HEK293 (cell line): Measurements from ENCODE around the gene ZBTB5.

Source experiments
- CTCF ChIA-PET: fragments of 350-600 bp; formaldehyde crosslinking; extraction: SDS; loops from one replicate; lab custom pipeline; 2021; ENCODE audit warnings: antibody characterized with exemption; lab: Yijun Ruan, JAX
- POLR2A ChIA-PET: fragments of 300-600 bp; formaldehyde crosslinking; extraction: SDS; loops from one replicate; lab custom pipeline; 2020; ENCODE audit warnings: antibody characterized with exemption, inconsistent platforms; lab: Yijun Ruan, JAX
- H3K27ac ChIP-seq: fragments of 200-500 bp; sonication (Bioruptor generic); 2 replicates; pipeline ENCODE4 v1.5.1; 2014; ENCODE audit warnings: low read depth, low read length, control low read depth, inconsistent platforms; ENCODE audit errors: extremely low read depth
- H3K36me3 ChIP-seq, 2 experiments: fragments of 200-500 bp in 1 of 2; sonication (Bioruptor generic) in 1 of 2; 1 replicate in 1 of 2; 2 replicates in 1 of 2; pipeline ENCODE4 v1.5.1; 2014 to 2017; ENCODE audit warnings: inconsistent platforms in 2 of 2, low read length in 2 of 2; ENCODE audit not compliant: control insufficient read depth in 2 of 2, insufficient read depth in 1 of 2
- H3K4me1 ChIP-seq: fragments of 200-500 bp; sonication (Bioruptor generic); 2 replicates; pipeline ENCODE4 v1.5.1; 2014; ENCODE audit warnings: mild to moderate bottlenecking, low read length, inconsistent platforms; ENCODE audit not compliant: control insufficient read depth, insufficient read depth
- H3K4me3 ChIP-seq: 2 replicates; pipeline ENCODE4 v1.5.1; 2011; ENCODE audit warnings: low read depth, mild to moderate bottlenecking, control low read depth, low read length, moderate library complexity
- H3K9me3 ChIP-seq: fragments of 200-500 bp; sonication (Bioruptor generic); 2 replicates; pipeline ENCODE4 v1.5.1; 2014; ENCODE audit warnings: low read depth, low read length, inconsistent platforms; ENCODE audit not compliant: control insufficient read depth, insufficient read depth
- BCL11A ChIP-seq: fragments of 450-650 bp; formaldehyde crosslinking; IDR thresholded peaks from 2 replicates; pipeline ENCODE4 v1.5.1; 2016; ENCODE audit warnings: low read depth, missing biosample characterization, missing genetic modification characterization
- HOXA7 ChIP-seq: sonication (generic); formaldehyde crosslinking; IDR thresholded peaks from 2 replicates; pipeline ENCODE4 v1.8.1; 2022; ENCODE audit warnings: missing genetic modification reagents, borderline replicate concordance
- KLF1 ChIP-seq: fragments of 450-650 bp; formaldehyde crosslinking; IDR thresholded peaks from 2 replicates; pipeline ENCODE4 v1.5.1; 2016; ENCODE audit warnings: missing biosample characterization, missing genetic modification characterization
- MYNN ChIP-seq: fragments of 450-650 bp; formaldehyde crosslinking; IDR thresholded peaks from 2 replicates; pipeline ENCODE4 v1.5.1; 2016; ENCODE audit warnings: missing biosample characterization, missing genetic modification characterization, borderline replicate concordance
- MZF1 ChIP-seq: fragments of 450-650 bp; formaldehyde crosslinking; IDR thresholded peaks from 2 replicates; pipeline ENCODE4 v1.5.1; 2017; ENCODE audit warnings: missing biosample characterization, missing genetic modification characterization, borderline replicate concordance
- PRDM1 ChIP-seq: fragments of 450-650 bp; formaldehyde crosslinking; IDR thresholded peaks from 2 replicates; pipeline ENCODE4; 2016; ENCODE audit warnings: missing biosample characterization, missing genetic modification characterization
- ZBTB7A ChIP-seq: fragments of 450-650 bp; formaldehyde crosslinking; IDR thresholded peaks from 2 replicates; pipeline ENCODE4 v1.5.1; 2016; ENCODE audit warnings: low read depth, missing biosample characterization, missing genetic modification characterization
- ZNF112 ChIP-seq: fragments of 450-650 bp; formaldehyde crosslinking; IDR thresholded peaks from 2 replicates; pipeline ENCODE4 v1.5.0; 2017; ENCODE audit warnings: missing biosample characterization, missing genetic modification characterization
- ZNF266 ChIP-seq: fragments of 450-650 bp; formaldehyde crosslinking; IDR thresholded peaks from 2 replicates; pipeline ENCODE4 v1.5.1; 2016; ENCODE audit warnings: missing biosample characterization, missing genetic modification characterization, low read depth
- ZNF548 ChIP-seq: fragments of 450-650 bp; formaldehyde crosslinking; IDR thresholded peaks from 2 replicates; pipeline ENCODE4 v1.5.1; 2016; ENCODE audit warnings: missing biosample characterization, missing genetic modification characterization
- ZNF670 ChIP-seq: fragments of 450-650 bp; formaldehyde crosslinking; IDR thresholded peaks from 2 replicates; pipeline ENCODE4 v1.5.1; 2016; ENCODE audit warnings: missing biosample characterization, missing genetic modification characterization, low read depth
- TF ChIP-seq, protein P1 (sequence below): fragments of 450-650 bp; IDR thresholded peaks from 2 replicates; pipeline ENCODE4 v1.5.1; 2018; ENCODE audit warnings: missing biosample characterization, mild to moderate bottlenecking, missing genetic modification characterization
- TF ChIP-seq, protein P2 (sequence below): fragments of 450-650 bp; formaldehyde crosslinking; IDR thresholded peaks from 2 replicates; pipeline ENCODE4 v1.5.0; 2017; ENCODE audit warnings: missing biosample characterization, missing genetic modification characterization, borderline replicate concordance
- TF ChIP-seq, protein P3 (sequence below): fragments of 450-650 bp; formaldehyde crosslinking; IDR thresholded peaks from 2 replicates; pipeline ENCODE4 v1.5.1; 2016; ENCODE audit warnings: missing biosample characterization, missing genetic modification characterization
- TF ChIP-seq, protein P4 (sequence below): fragments of 450-650 bp; formaldehyde crosslinking; IDR thresholded peaks from 2 replicates; pipeline ENCODE4 v1.5.1; 2016; ENCODE audit warnings: missing biosample characterization, missing genetic modification characterization

Gene ZBTB5

DNA sequence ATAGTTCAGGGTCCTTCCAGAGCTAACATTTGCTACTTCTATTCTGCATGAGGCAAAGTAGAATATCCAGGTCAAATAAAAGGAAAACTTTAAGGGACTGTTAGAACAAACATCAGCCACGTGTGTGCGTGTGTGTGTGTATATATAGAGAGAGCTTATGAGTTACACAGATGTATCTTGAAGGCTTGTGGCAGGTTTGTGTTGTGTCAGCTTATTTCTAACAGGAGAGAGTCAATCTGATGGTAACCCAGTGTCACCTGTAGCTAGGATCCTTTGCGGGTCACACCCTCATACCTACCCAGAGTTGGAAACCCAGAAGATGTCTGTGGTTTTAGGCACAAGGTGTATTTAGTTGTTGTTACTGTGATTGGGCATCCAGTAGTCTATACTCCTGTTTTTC lies 33.2 kb upstream of the ZBTB5 start (continued):
- TF ChIP-seq KLF1 (tag by site-specific recombination): no peak
- no peak for TF ChIP-seq ZNF548 (tag by site-specific recombination)

DNA sequence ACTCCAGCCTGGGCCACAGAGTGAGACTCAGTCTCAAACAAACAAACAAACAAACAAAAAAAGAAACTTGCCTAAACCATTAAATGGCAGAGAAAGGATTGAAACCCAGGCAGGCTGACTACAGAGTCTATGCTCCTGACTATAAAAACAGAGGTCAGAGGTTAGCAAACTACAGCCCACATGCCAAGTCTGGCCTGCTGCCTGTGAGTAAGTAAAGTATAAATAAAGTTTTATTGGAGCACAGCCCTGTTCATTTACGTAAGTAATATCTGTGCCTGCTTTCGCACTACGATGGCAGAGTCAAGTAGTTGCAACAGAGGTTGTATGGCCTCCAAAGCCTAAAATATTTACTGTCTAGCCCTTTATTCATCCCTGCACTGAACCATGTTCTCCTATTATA lies 32.1 kb upstream of the ZBTB5 start:
- no peak for TF ChIP-seq PRDM1 (tag by site-specific recombination)
- Histone ChIP-seq H3K4me3 (no peak overlapping the region), H3K27ac (no peak overlapping the region), H3K36me3 (peaks cover 3 to 91% of the 10 kb centered on the region in 2 experiments), H3K9me3 (no peaks in the 10 kb centered on the region), H3K4me1 (no peaks in the 10 kb centered on the region)
- ChIA-PET CTCF (interaction anchor here (1.5 kb wide), 1 partner anchor 12 kb away, joined by 6 read pairs; no protein-coding TSS in a partner anchor), POLR2A (no interaction called here)

DNA sequence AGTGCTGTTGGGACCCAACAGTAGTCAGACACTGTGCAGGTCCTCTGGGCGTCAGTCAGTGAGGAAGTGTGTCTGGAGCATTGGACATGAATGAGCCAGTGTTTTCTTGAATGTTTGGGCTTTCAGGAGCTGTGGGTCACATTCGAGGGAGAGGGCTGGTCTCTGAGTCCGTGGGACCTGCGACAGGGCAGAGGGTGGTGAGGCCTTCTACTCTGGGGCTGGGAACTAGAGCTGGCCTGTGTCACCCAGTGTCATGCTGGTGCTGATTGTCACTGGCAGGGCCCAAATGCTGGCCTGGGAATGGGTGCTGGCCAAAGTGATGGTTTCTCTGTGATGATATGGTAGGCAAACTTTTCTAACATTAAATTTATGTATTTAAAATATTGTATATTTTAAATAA lies 30.8 kb upstream of the ZBTB5 start:
- Histone ChIP-seq H3K36me3 (peaks cover 8 to 91% of the 10 kb centered on the region in 2 experiments; a peak in 2 of 3 replicates), H3K4me1 (no peaks in the 10 kb centered on the region), H3K27ac (no peak overlapping the region), H3K9me3 (no peaks in the 10 kb centered on the region), H3K4me3 (no peak overlapping the region)
- ChIA-PET POLR2A (interaction anchor here (1.6 to 2.6 kb wide), 2 partner anchors 10 to 30 kb away, joined by 6 to 14 read pairs; partner anchors contain the start of genes POLR1E and ZBTB5), CTCF (interaction anchor here (0.6 to 1.0 kb wide), 3 partner anchors 86 to 585 kb away, joined by 3 to 4 read pairs (median 3); no protein-coding TSS in a partner anchor)
- no peak for TF ChIP-seq ZNF266 (tag by site-specific recombination)
- no peak for TF ChIP-seq ZNF112
- no peak for TF ChIP-seq ZNF670 (tag by site-specific recombination)
- TF ChIP-seq BCL11A (tag by site-specific recombination): no peak
- TF ChIP-seq MZF1 (tag by site-specific recombination): no peak
- no peak for TF ChIP-seq ZBTB7A (tag by site-specific recombination)
- TF ChIP-seq MYNN (tag by site-specific recombination): no peak
- TF ChIP-seq, protein P1, sequence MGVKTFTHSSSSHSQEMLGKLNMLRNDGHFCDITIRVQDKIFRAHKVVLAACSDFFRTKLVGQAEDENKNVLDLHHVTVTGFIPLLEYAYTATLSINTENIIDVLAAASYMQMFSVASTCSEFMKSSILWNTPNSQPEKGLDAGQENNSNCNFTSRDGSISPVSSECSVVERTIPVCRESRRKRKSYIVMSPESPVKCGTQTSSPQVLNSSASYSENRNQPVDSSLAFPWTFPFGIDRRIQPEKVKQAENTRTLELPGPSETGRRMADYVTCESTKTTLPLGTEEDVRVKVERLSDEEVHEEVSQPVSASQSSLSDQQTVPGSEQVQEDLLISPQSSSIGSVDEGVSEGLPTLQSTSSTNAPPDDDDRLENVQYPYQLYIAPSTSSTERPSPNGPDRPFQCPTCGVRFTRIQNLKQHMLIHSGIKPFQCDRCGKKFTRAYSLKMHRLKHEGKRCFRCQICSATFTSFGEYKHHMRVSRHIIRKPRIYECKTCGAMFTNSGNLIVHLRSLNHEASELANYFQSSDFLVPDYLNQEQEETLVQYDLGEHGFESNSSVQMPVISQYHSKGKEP (tag by site-specific recombination): no peak

DNA sequence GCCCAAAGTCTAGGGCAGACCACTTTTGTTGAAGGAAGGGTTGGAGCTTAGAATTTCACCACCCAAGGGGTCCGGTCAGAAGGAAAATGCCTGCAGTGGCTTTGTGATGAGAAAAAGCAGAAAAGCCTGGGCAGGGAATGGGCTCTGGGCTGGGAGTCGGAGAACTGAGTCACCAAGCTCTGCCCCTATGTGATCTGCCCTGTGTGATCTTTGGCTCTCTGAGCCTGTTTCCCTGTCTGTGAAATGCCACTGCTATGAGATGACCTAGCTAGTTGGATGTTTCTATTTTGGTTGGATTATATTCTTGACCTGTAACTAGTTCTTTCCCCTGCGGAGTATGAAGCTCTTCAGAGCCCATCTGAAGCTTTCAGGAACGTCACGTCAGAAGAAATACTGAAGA lies 30.3 kb upstream of the ZBTB5 start:
- ChIA-PET CTCF (interaction anchor here (0.7 to 1.0 kb wide), 3 partner anchors 14 to 87 kb away, joined by 3 to 7 read pairs (median 3); no protein-coding TSS in a partner anchor), POLR2A (interaction anchor here (1.6 to 2.6 kb wide), 2 partner anchors 9 to 30 kb away, joined by 6 to 14 read pairs; partner anchors contain the start of genes POLR1E and ZBTB5)
- TF ChIP-seq, protein P2, sequence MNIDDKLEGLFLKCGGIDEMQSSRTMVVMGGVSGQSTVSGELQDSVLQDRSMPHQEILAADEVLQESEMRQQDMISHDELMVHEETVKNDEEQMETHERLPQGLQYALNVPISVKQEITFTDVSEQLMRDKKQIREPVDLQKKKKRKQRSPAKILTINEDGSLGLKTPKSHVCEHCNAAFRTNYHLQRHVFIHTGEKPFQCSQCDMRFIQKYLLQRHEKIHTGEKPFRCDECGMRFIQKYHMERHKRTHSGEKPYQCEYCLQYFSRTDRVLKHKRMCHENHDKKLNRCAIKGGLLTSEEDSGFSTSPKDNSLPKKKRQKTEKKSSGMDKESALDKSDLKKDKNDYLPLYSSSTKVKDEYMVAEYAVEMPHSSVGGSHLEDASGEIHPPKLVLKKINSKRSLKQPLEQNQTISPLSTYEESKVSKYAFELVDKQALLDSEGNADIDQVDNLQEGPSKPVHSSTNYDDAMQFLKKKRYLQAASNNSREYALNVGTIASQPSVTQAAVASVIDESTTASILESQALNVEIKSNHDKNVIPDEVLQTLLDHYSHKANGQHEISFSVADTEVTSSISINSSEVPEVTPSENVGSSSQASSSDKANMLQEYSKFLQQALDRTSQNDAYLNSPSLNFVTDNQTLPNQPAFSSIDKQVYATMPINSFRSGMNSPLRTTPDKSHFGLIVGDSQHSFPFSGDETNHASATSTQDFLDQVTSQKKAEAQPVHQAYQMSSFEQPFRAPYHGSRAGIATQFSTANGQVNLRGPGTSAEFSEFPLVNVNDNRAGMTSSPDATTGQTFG (tag by site-specific recombination): no peak
- TF ChIP-seq HOXA7 (CRISPR knock-in tag): no peak
- TF ChIP-seq, protein P3, sequence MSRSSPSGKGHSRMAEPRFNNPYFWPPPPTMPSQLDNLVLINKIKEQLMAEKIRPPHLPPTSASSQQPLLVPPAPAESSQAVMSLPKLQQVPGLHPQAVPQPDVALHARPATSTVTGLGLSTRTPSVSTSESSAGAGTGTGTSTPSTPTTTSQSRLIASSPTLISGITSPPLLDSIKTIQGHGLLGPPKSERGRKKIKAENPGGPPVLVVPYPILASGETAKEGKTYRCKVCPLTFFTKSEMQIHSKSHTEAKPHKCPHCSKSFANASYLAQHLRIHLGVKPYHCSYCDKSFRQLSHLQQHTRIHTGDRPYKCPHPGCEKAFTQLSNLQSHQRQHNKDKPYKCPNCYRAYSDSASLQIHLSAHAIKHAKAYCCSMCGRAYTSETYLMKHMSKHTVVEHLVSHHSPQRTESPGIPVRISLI (tag by site-specific recombination): no peak
- TF ChIP-seq, protein P4, sequence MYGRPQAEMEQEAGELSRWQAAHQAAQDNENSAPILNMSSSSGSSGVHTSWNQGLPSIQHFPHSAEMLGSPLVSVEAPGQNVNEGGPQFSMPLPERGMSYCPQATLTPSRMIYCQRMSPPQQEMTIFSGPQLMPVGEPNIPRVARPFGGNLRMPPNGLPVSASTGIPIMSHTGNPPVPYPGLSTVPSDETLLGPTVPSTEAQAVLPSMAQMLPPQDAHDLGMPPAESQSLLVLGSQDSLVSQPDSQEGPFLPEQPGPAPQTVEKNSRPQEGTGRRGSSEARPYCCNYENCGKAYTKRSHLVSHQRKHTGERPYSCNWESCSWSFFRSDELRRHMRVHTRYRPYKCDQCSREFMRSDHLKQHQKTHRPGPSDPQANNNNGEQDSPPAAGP (tag by site-specific recombination): no peak
- no peaks in the 10 kb centered on the region for H3K9me3 ChIP-seq
- H3K36me3 ChIP-seq: peaks cover 8 to 91% of the 10 kb centered on the region in 2 experiments; a peak in 2 of 3 replicates
- H3K27ac ChIP-seq: no peak overlapping the region
- H3K4me3 ChIP-seq: no peak overlapping the region
- no peaks in the 10 kb centered on the region for H3K4me1 ChIP-seq
